ENCODE measurements around the gene ANKRD66.

GRCh38 chr6:46788791-46789190 is 42.1 kb downstream of the ANKRD66 start:
- TF ChIP-seq EZH2phosphoT487 (IDR thresholded peaks at IDR 0.05; ENCODE audit: insufficient read depth, low read depth), result no peak
- no peak for TF ChIP-seq EZH2 (IDR thresholded peaks at IDR 0.05; ENCODE audit: insufficient read depth, poor library complexity, severe bottlenecking)

All from GM23248 (cell line).